Measurements from ENCODE around the gene PPM1G.

The PPM1G gene

GRCh38 chr2:27400348-27401135 is 8.8 kb downstream of the PPM1G start:
- Histone ChIP-seq H3K4me1 (ENCODE audit: insufficient read depth, low read length) (0 out of 2 replicates have a peak, but pooled peaks cover 4% of the 10 kb centered on the region), H4K20me1 (ENCODE audit: insufficient read depth, low read length) (peaks cover 78% of the 10 kb centered on the region), H3K27ac (ENCODE audit: low read length) (no peak overlapping the region), H3K79me2 (ENCODE audit: insufficient read depth, low read length) (peaks cover 100% of the 10 kb centered on the region), H3K4me2 (ENCODE audit: insufficient read depth, low read length) (no peak overlapping the region), H3K4me3 (ENCODE audit: low read depth in 1 of 2, low read length in 2 of 2) (no peak overlapping the region), H3K9ac (ENCODE audit: low read depth, low read length) (no peak overlapping the region), H3K27me3 (ENCODE audit: insufficient read depth, low read length, poor library complexity) (no peaks in the 10 kb centered on the region), H3K9me3 (ENCODE audit: insufficient read depth, low read length, severe bottlenecking) (no peaks in the 10 kb centered on the region), H2AFZ (ENCODE audit: low read depth, low read length) (no peak overlapping the region), H3K36me3 (ENCODE audit: insufficient read depth, low read length) (peaks cover 21% of the 10 kb centered on the region)
- TF ChIP-seq EZH2 (IDR thresholded peaks at IDR 0.05; ENCODE audit: borderline replicate concordance, low read depth, low read length, severe bottlenecking) (no peak), CTCF (IDR thresholded peaks at IDR 0.05; ENCODE audit: borderline replicate concordance, extremely low read depth, low read length, poor library complexity, severe bottlenecking) (no peak)
- ATAC-seq (ENCODE audit: insufficient read depth, low read depth) (no peak), DNase-seq (no peak)

- peaks cover 79% of the 10 kb centered on the region; the same call in 1 of the 2 replicates for H4K20me1 ChIP-seq (ENCODE audit: insufficient read depth, low read length)
- no peak overlapping the region for H3K27ac ChIP-seq (ENCODE audit: low read length)
- TF ChIP-seq EZH2 (IDR thresholded peaks at IDR 0.05; ENCODE audit: borderline replicate concordance, low read depth, low read length, severe bottlenecking), result no peak
- no peak for TF ChIP-seq CTCF (IDR thresholded peaks at IDR 0.05; ENCODE audit: borderline replicate concordance, extremely low read depth, low read length, poor library complexity, severe bottlenecking)
- no peaks in the 10 kb centered on the region for H3K4me1 ChIP-seq (ENCODE audit: insufficient read depth, low read length)
- H3K79me2 ChIP-seq (ENCODE audit: insufficient read depth, low read length), result peaks cover 100% of the 10 kb centered on the region
- ATAC-seq (ENCODE audit: insufficient read depth, low read depth) (no peak), DNase-seq (no peak)
- no peak overlapping the region for H2AFZ ChIP-seq (ENCODE audit: low read depth, low read length)
- H3K9me3 ChIP-seq (ENCODE audit: insufficient read depth, low read length, severe bottlenecking), result no peaks in the 10 kb centered on the region
- no peaks in the 10 kb centered on the region for H3K27me3 ChIP-seq (ENCODE audit: insufficient read depth, low read length, poor library complexity)
- H3K4me2 ChIP-seq (ENCODE audit: insufficient read depth, low read length), result no peak overlapping the region
- no peak overlapping the region for H3K9ac ChIP-seq (ENCODE audit: low read depth, low read length)
- no peak overlapping the region for H3K4me3 ChIP-seq (ENCODE audit: low read depth in 1 of 2, low read length in 2 of 2)
- peaks cover 20% of the 10 kb centered on the region for H3K36me3 ChIP-seq (ENCODE audit: insufficient read depth, low read length)
Measured at GRCh38 chr2:27398962-27399361, 10.4 kb downstream of the PPM1G start.

GRCh38 chr2:27393225-27393624 is 16.2 kb downstream of the PPM1G start:
- Histone ChIP-seq H3K4me2 (ENCODE audit: insufficient read depth, low read length) (no peak overlapping the region), H4K20me1 (ENCODE audit: insufficient read depth, low read length) (peaks cover 75% of the 10 kb centered on the region), H3K9ac (ENCODE audit: low read depth, low read length) (no peak overlapping the region), H3K9me3 (ENCODE audit: insufficient read depth, low read length, severe bottlenecking) (no peaks in the 10 kb centered on the region), H3K27ac (ENCODE audit: low read length) (no peak overlapping the region), H3K36me3 (ENCODE audit: insufficient read depth, low read length) (peaks cover 27% of the 10 kb centered on the region), H3K27me3 (ENCODE audit: insufficient read depth, low read length, poor library complexity) (no peaks in the 10 kb centered on the region), H3K4me1 (ENCODE audit: insufficient read depth, low read length) (no peaks in the 10 kb centered on the region), H3K79me2 (ENCODE audit: insufficient read depth, low read length) (peaks cover 99% of the 10 kb centered on the region), H2AFZ (ENCODE audit: low read depth, low read length) (no peak overlapping the region), H3K4me3 (ENCODE audit: low read depth in 1 of 2, low read length in 2 of 2) (no peak overlapping the region)
- no peak for TF ChIP-seq EZH2 (IDR thresholded peaks at IDR 0.05; ENCODE audit: borderline replicate concordance, low read depth, low read length, severe bottlenecking)
- no peak for TF ChIP-seq CTCF (IDR thresholded peaks at IDR 0.05; ENCODE audit: borderline replicate concordance, extremely low read depth, low read length, poor library complexity, severe bottlenecking)
- ATAC-seq (ENCODE audit: insufficient read depth, low read depth) (no peak), DNase-seq (no peak)

Data from DND-41 (cell line).